Activated CD4-positive, alpha-beta T cell treated with anti-CD3 and anti-CD28 coated beads, Interleukin-2, amount 50 U/mL, for 1 hour (primary cell): ENCODE data around the gene GAPDH.
"Not testable (repeated sequence)": the region's sequence is repeated elsewhere in the genome, so short reads cannot be mapped to it uniquely, and the experiment has no call there.

ENCODE experiments used
- DNase-seq: peaks from one replicate; pipeline ENCODE4 v3.0.0-alpha.2; 2020

GAPDH gene

DNA sequence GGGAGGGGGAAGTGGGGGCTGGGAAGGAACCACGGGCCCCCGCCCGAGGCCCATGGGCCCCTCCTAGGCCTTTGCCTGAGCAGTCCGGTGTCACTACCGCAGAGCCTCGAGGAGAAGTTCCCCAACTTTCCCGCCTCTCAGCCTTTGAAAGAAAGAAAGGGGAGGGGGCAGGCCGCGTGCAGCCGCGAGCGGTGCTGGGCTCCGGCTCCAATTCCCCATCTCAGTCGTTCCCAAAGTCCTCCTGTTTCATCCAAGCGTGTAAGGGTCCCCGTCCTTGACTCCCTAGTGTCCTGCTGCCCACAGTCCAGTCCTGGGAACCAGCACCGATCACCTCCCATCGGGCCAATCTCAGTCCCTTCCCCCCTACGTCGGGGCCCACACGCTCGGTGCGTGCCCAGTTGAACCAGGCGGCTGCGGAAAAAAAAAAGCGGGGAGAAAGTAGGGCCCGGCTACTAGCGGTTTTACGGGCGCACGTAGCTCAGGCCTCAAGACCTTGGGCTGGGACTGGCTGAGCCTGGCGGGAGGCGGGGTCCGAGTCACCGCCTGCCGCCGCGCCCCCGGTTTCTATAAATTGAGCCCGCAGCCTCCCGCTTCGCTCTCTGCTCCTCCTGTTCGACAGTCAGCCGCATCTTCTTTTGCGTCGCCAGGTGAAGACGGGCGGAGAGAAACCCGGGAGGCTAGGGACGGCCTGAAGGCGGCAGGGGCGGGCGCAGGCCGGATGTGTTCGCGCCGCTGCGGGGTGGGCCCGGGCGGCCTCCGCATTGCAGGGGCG lies at the start of gene GAPDH:
Gene GAPDH (plus strand): TSS at position 595 of the 772 bp plus-strand sequence. CDS start 316 bp downstream, outside the sequence.
- peak; percentile 81 for DNase-seq

GRCh38 chr12:6488240-6488639 lies 46.1 kb upstream of the GAPDH start:
- no peak for DNase-seq

- no peak for DNase-seq
Observed at GRCh38 chr12:6489449-6489848, 44.9 kb upstream of the GAPDH start.

- not testable (repeated sequence) for DNase-seq
Observed at GRCh38 chr12:6490673-6491072, 43.6 kb upstream of the GAPDH start.

DNA sequence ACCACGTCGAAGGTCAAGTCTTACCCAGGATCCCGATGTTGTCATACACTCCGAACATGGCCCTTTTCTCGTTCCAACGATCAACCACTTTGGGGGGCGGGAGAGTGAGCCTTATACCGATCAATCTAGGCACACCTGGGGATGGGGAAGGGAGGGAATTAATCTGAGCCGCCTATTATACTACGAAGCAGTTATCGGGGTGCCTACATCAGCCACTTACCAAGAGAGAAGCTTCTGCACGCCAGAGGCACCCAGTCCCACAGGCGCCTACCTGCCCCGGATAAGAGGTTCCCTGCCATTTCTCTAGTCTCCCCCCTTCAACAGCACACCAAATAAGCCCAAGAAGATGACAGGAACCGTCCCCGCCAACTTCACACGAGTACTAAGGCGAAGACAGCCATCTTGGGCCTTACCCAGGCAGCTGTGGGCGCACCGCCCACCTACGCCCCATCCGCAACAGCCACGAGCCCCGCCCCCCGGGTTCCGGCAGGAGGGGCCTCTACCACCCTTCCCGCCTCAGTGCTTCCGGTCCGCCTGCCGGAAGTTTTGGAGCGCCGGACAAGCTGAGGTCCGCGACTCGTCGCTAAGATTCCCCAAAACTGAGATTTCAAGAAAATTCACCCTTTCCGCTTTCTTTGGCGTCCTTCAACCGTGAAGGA lies 41.4 kb upstream of the GAPDH start, which contains the start of gene MRPL51:
Gene MRPL51 (minus strand): TSS at position 425 of the 659 bp plus-strand sequence. CDS start 126 bp downstream, at position 299.
- peak; percentile 97 for DNase-seq

DNA sequence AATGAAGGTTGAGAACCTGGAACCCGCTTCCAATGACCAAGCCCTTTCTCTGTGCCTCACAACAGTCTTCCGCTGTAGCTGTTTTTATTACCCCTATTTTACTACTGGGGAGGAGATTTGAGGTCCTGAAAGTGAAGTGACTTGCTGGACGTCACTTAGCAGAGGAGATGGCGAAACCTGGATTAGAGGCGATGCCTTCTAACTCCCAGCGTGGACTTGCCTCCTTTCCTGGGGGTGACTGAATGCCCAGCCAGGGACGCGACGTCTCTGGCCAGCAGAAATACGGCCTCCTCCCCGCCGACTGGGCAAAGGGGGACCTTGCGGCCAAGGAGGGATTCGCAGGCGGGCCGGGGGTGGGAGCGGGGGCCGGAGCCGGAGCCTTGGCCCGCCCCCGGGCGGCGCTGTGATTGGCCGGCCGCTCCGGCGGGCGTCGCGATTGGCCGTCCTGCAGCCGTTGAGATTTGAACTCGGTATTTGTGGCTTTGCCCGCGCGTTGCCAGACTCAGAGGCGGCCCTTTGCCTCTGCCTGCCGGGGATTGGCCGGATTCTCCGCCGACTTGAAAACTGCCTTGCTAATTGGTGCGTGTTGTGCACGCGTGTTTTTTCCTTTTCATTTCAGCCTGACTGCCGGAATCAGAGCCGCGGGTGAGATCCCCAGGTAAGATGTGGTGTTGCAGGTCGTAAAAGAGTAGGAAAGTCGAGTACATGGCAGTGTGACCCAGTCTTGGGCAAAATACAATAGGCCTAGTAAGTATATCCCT lies 40.6 kb upstream of the GAPDH start, which contains the start of gene NCAPD2:
Gene NCAPD2 (plus strand): TSS at position 606 of the 761 bp plus-strand sequence. CDS start 997 bp downstream, outside the sequence.
- peak; percentile 93 for DNase-seq

DNA sequence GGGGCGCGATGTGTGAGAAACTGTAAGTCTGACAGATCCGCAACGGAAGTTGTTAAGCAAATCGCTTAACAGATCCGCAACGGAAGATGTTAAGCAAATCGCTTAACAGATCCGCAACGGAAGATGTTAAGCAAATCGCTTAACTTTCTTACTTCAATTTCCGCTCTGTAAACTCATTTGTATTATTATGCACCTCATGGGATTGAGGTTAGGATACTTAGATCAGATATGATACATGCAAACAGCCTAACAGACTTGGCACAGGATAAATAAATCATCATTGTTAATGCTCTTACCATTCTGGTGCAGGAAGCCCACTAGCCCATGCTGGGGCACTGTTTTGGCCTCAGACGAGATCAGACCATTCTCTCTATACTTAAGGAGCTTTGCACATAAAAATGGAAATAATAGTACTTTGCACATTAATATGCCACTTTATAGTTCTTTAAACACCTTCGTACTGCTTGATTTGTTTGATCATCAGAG lies 40.0 kb upstream of the GAPDH start:
- no peak for DNase-seq

DNA sequence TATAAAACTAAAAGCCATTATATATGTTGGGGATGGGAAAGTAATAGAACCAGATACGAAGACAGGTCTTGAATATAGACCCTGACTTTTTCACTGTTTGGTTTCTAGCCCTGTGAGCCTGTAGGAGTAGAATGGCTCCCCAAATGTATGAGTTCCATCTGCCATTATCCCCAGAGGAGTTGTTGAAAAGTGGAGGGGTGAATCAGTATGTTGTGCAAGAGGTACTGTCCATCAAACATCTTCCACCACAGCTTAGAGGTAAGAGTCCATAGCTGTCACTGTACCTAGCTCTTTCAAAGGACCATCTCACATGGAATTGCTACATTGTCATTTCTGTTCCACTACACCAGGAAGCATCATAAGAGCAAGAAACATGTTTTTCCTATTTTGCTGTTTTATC lies 39.3 kb upstream of the GAPDH start:
- no peak for DNase-seq

DNA sequence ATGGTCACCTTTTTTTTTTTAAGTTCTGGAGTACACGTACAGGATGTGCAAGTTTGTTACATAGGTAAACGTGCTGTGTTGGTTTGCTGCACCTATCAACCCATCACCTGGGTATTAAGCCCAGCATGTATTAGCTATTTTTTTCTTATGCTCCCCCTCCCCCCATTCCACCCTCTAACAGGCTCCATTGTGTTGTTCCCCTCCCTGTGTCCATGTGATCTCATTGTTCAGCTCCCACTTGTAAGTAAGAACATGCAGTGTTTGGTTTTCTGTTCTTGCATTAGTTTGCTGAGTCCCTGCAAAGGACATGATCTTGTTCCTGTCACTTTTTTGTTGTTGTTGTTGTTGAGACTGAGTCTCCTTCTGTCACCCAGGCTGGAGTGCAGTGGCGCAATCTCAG lies 37.0 kb upstream of the GAPDH start:
- not testable (repeated sequence) for DNase-seq

DNA sequence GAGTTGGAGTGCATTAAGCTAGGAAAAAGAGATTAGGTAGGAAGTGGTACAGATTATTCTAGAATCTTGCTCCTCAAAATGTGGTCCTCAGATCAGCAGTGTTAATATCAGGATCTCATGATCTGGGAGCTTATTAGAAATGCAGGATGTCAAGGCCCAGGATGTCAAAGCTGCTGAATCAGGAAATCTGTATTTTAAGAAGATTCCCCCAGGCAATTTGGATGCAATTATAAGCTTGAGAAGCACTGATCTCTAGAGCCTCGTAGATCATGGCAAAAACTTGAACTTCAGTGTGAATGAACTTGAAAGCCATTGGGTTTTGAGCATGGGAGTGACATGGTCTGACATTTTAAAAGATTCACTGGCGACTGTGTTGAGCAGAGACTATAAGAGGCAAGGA lies 33.9 kb upstream of the GAPDH start:
- no peak for DNase-seq

GRCh38 chr12:6507102-6507998 lies 27.0 kb upstream of the GAPDH start:
- DNase-seq, result no peak

DNA sequence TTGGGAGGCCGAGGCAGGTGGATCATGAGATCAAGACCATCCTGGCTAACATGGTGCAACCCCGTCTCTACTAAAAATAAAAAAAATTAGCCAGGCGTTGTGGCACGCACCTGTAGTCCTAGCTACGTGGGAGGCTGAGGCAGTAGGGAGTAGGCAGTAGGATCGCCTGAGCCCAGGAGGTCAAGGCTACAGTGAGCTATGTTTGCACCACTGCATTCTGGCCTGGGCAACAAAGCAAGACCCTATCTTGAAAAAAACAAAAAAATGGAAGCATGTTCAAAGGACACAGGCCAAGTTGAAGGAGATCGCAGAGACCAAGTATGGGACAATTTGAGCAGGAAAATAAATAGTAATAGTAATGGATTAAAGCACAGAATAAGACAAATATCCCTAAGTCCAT lies 26.2 kb upstream of the GAPDH start:
- no peak for DNase-seq

- no peak for DNase-seq
Observed at GRCh38 chr12:6520186-6520585, 14.1 kb upstream of the GAPDH start.

- DNase-seq, result no peak
Observed at GRCh38 chr12:6522193-6522592, 12.1 kb upstream of the GAPDH start.

GRCh38 chr12:6523708-6524107 lies 10.6 kb upstream of the GAPDH start:
- DNase-seq, result no peak

GRCh38 chr12:6524648-6525047 lies 9.7 kb upstream of the GAPDH start:
- DNase-seq, result no peak

GRCh38 chr12:6526201-6526600 lies 8.1 kb upstream of the GAPDH start:
- no peak for DNase-seq

DNA sequence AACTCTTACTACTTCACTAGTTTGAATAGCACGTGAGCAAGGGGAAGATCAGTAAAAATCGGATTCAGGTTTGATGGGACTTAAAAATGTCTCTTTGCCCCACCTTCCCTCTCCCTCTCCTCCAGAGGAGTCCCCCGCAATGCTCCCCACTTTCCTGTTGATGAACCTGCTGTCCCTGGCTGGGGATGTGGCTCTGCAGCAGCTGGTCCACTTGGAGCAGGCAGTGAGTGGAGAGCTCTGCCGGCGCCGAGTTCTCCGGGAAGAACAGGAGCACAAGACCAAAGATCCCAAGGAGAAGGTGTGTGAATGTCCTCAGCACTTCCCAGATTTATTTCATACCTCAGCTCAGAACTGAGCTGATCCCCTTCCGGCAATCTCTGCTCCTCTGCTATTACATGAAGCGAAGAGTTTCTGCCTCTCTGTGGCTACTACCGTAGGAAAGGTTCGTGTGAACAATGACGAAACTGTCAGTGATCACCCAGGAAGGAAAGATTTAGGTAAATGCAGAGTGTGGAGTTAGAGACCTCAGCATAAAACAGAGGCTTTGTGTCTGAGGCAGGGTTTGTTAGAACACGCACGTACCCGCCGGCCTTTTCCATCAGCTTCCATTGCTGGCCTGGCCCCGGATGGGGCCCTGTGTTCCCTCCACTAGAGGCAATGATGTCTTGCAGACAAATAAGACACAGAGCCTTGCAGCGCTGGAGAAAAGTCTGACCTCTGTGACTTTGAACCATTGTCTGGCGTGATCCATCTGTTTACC lies 7.4 kb upstream of the GAPDH start:
- DNase-seq, result no peak

DNA sequence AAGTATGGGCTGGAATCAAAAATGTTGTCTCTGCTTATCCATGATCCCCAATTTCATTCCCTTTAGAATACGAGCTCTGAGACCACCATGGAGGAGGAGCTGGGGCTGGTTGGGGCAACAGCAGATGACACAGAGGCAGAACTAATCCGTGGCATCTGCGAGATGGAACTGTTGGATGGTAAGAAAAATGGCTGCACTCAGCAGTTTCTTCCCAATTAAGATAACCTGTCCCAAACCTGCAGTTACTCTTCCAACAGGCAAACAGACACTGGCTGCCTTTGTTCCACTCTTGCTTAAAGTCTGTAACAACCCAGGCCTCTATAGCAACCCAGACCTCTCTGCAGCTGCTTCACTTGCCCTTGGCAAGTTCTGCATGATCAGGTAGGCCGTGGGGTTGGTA lies 6.6 kb upstream of the GAPDH start:
- DNase-seq, result no peak

DNA sequence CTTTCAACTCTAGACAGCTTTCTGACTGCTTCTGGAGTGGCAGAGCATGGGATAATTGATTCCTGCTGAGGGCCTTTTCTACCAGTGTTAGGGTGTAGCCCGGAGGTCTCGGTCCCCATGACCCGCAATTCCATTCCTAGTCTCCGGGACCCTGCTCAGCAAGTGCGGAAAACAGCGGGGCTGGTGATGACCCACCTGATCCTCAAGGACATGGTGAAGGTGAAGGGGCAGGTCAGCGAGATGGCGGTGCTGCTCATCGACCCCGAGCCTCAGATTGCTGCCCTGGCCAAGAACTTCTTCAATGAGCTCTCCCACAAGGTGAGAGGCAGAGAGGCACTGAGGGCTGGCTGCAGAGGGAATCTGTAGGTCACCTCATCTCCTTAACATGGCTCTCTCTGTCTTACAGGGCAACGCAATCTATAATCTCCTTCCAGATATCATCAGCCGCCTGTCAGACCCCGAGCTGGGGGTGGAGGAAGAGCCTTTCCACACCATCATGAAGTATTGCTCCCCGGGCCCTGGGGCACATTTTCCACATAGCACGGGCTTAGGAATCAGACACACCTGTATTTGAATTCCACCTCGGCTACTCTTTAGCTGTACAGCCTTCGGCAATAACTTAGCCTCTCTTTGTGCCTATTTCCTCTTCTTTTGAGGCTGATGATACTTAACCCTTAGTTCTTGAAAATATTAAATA lies 5.6 kb upstream of the GAPDH start:
- no peak for DNase-seq

- DNase-seq, result no peak
Observed at GRCh38 chr12:6529291-6529737, 5.0 kb upstream of the GAPDH start.
